Esophagus (tissue), 2 donors: ENCODE data around the gene KIRREL3. TPM values are rescaled to one million over a fixed set of nuclear protein-coding genes. Genes with fewer than 3 reads are reported as not detected.

Source experiments
- H3K27ac ChIP-seq, 2 donors: one replicate each; pipeline ENCODE4 v1.5.1; 2013; ENCODE audit warnings: low read depth in 2 of 2, mild to moderate bottlenecking in 2 of 2, inconsistent platforms in 1 of 2, low read length in 1 of 2, moderate library complexity in 1 of 2
- H3K27me3 ChIP-seq, 2 donors: one replicate each; pipeline ENCODE4 v1.6.1; 2013; ENCODE audit warnings: low read length in 2 of 2, control low read depth in 1 of 2, mild to moderate bottlenecking in 1 of 2; ENCODE audit not compliant: insufficient read depth in 2 of 2, control insufficient read depth in 1 of 2
- H3K36me3 ChIP-seq, 2 donors: one replicate each; pipeline ENCODE4 v1.6.1; 2013; ENCODE audit warnings: low read length in 1 of 2; ENCODE audit not compliant: control insufficient read depth in 2 of 2, insufficient read depth in 2 of 2
- H3K4me1 ChIP-seq, 2 donors: one replicate each; pipeline ENCODE4 v1.6.1; 2013; ENCODE audit warnings: low read length in 1 of 2; ENCODE audit not compliant: control insufficient read depth in 2 of 2, insufficient read depth in 2 of 2
- H3K4me3 ChIP-seq, 2 donors: one replicate each; pipeline ENCODE4 v1.5.1; 2013; ENCODE audit warnings: low read length in 2 of 2, mild to moderate bottlenecking in 2 of 2, low read depth in 1 of 2, moderate library complexity in 1 of 2
- H3K9me3 ChIP-seq, 2 donors: one replicate each; pipeline ENCODE4 v1.6.1; 2013; ENCODE audit warnings: mild to moderate bottlenecking in 2 of 2, low read depth in 1 of 2, low read length in 1 of 2, moderate library complexity in 1 of 2; ENCODE audit not compliant: control insufficient read depth in 2 of 2, insufficient read depth in 1 of 2
- WGBS, 2 donors: extraction: QIAGEN DNeasy Blood & Tissue Kit; methylation state at CpG; one replicate each; pipeline ENCODE4 v1.1.7; 2013; 5-methylcytosine and 5-hydroxymethylcytosine counted together
- polyA plus RNA-seq, 2 donors: library from polyadenylated mRNA; stranded (reverse); fragments of 200-250 nt; gene quantifications; one replicate each; pipeline ENCODE4 v1.2.3, GENCODE V29; 2013
- donor health status: healthy with polysubstance abuse.
- donor health status: Bipolar disorder and iron deficiency.

The KIRREL3 gene
- polyA plus RNA-seq, 2 donors = 0.05 to 0.12 TPM

- no peaks in the 10 kb centered on the region for H3K4me1 ChIP-seq
- H3K36me3 ChIP-seq = no peaks in the 10 kb centered on the region
- H3K27ac ChIP-seq = no peak overlapping the region
- H3K4me3 ChIP-seq = no peak overlapping the region
- no peaks in the 10 kb centered on the region for H3K9me3 ChIP-seq
- 87 to 89% methylated on average over 26 of the region's 26 CpGs for WGBS, 2 donors
- H3K27me3 ChIP-seq = no peaks in the 10 kb centered on the region
These were observed 416.8 kb downstream of the KIRREL3 start for GRCh38 chr11:126583594-126584427.

- Histone ChIP-seq H3K9me3 (no peaks in the 10 kb centered on the region), H3K4me3 (no peak overlapping the region), H3K27ac (no peak overlapping the region), H3K36me3 (no peaks in the 10 kb centered on the region), H3K27me3 (no peaks in the 10 kb centered on the region), H3K4me1 (no peaks in the 10 kb centered on the region)
- 75 to 80% methylated on average over 3 of the region's 3 CpGs for WGBS, 2 donors
These were observed 417.5 kb downstream of the KIRREL3 start for GRCh38 chr11:126583101-126583500.

- H3K27me3 ChIP-seq = no peaks in the 10 kb centered on the region
- no peaks in the 10 kb centered on the region for H3K36me3 ChIP-seq
- no peak overlapping the region for H3K4me3 ChIP-seq
- H3K27ac ChIP-seq = no peak overlapping the region
- H3K9me3 ChIP-seq = no peaks in the 10 kb centered on the region
- 81 to 82% methylated on average over 11 of the region's 11 CpGs for WGBS, 2 donors
- no peaks in the 10 kb centered on the region for H3K4me1 ChIP-seq
These were observed 418.5 kb downstream of the KIRREL3 start for GRCh38 chr11:126581871-126582648.

- WGBS, 2 donors = 74 to 81% methylated on average over 9 of the region's 9 CpGs
- no peaks in the 10 kb centered on the region for H3K9me3 ChIP-seq
- no peaks in the 10 kb centered on the region for H3K4me1 ChIP-seq
- no peaks in the 10 kb centered on the region for H3K27me3 ChIP-seq
- no peak overlapping the region for H3K4me3 ChIP-seq
- H3K27ac ChIP-seq = no peak overlapping the region
- H3K36me3 ChIP-seq = no peaks in the 10 kb centered on the region
These were observed 422.1 kb downstream of the KIRREL3 start for GRCh38 chr11:126578426-126578825.

- no peaks in the 10 kb centered on the region for H3K4me1 ChIP-seq
- 45 to 53% methylated on average over 2 of the region's 2 CpGs for WGBS, 2 donors
- H3K36me3 ChIP-seq = no peaks in the 10 kb centered on the region
These were observed 422.5 kb downstream of the KIRREL3 start for GRCh38 chr11:126578021-126578420.

GRCh38 chr11:126575849-126576248 lies 424.7 kb downstream of the KIRREL3 start:
- H3K9me3 ChIP-seq = no peaks in the 10 kb centered on the region
- no peaks in the 10 kb centered on the region for H3K27me3 ChIP-seq
- H3K27ac ChIP-seq = no peak overlapping the region
- WGBS, 2 donors = 82 to 86% methylated on average over 4 of the region's 4 CpGs
- H3K4me3 ChIP-seq = no peak overlapping the region
- H3K4me1 ChIP-seq = no peaks in the 10 kb centered on the region
- H3K36me3 ChIP-seq = no peaks in the 10 kb centered on the region

More at GRCh38 chr11:126578021-126578420, 422.5 kb downstream of the KIRREL3 start:
- no peaks in the 10 kb centered on the region for H3K27me3 ChIP-seq
- no peak overlapping the region for H3K27ac ChIP-seq
- H3K4me3 ChIP-seq = no peak overlapping the region
- H3K9me3 ChIP-seq = no peaks in the 10 kb centered on the region

GRCh38 chr11:126573325-126573978 lies 427.1 kb downstream of the KIRREL3 start:
- H3K27me3 ChIP-seq = no peaks in the 10 kb centered on the region
- no peaks in the 10 kb centered on the region for H3K9me3 ChIP-seq
- H3K27ac ChIP-seq = no peak overlapping the region
- H3K4me3 ChIP-seq = no peak overlapping the region
- H3K36me3 ChIP-seq = no peaks in the 10 kb centered on the region
- H3K4me1 ChIP-seq = no peaks in the 10 kb centered on the region
- 41 to 47% methylated on average over 11 of the region's 11 CpGs for WGBS, 2 donors

GRCh38 chr11:126570489-126570888 lies 430.1 kb downstream of the KIRREL3 start:
- Histone ChIP-seq H3K9me3 (no peaks in the 10 kb centered on the region), H3K4me1 (no peaks in the 10 kb centered on the region), H3K27me3 (no peaks in the 10 kb centered on the region), H3K4me3 (no peak overlapping the region), H3K36me3 (no peaks in the 10 kb centered on the region), H3K27ac (no peak overlapping the region)
- WGBS, 2 donors = 58 to 65% methylated on average over 5 of the region's 5 CpGs

GRCh38 chr11:126567419-126567818 lies 433.2 kb downstream of the KIRREL3 start:
- WGBS, 2 donors = 52 to 55% methylated on average over 4 of the region's 4 CpGs
- no peak overlapping the region for H3K4me3 ChIP-seq
- no peaks in the 10 kb centered on the region for H3K4me1 ChIP-seq
- no peaks in the 10 kb centered on the region for H3K27me3 ChIP-seq
- H3K9me3 ChIP-seq = no peaks in the 10 kb centered on the region
- no peak overlapping the region for H3K27ac ChIP-seq
- no peaks in the 10 kb centered on the region for H3K36me3 ChIP-seq
